A549 (cell line): ENCODE results near the gene IFT57. TPM values are rescaled to one million over a fixed set of nuclear protein-coding genes. Genes with fewer than 3 reads are reported as not detected.

Experiments used
- ATAC-seq, 2 experiments: fragments of 200-7000 bp in 1 of 2; fragments of >200 bp in 1 of 2; cut with Nextera tagmentation in 1 of 2; cut with Tn5 transposase in 1 of 2; 3 replicates each; pipeline versions ENCODE4 v1.8.0 to v1.9.1; 2018 to 2020; ENCODE audit warnings: mild to moderate bottlenecking in 1 of 2, moderate library complexity in 1 of 2
- CTCF ChIA-PET: fragments of 300-600 bp; sonication (Branson Sonifier 250); formaldehyde crosslinking; extraction: SDS; loops from one replicate; lab custom pipeline; 2021; ENCODE audit warnings: antibody characterized with exemption, inconsistent platforms; lab: Yijun Ruan, JAX
- POLR2A ChIA-PET: fragments of 350-600 bp; formaldehyde crosslinking; extraction: SDS; loops from one replicate; lab custom pipeline; 2021; ENCODE audit warnings: antibody characterized with exemption, inconsistent platforms; lab: Yijun Ruan, JAX
- DNase-seq, 2 experiments: peaks; one replicate each; pipeline versions ENCODE4 v3.0.0 to v3.0.0-alpha.2; 2011 to 2016; ENCODE audit warnings: low read depth in 1 of 2, low spot score in 1 of 2
- FAIRE-seq: peaks from 2 replicates; lab custom pipeline; 2011; peaks lifted over from hg19 to GRCh38; lab: Jason Lieb, UNC
- H3K27ac ChIP-seq, 2 experiments: fragments of >200 bp; sonication (Bioruptor Twin); formaldehyde crosslinking; 3 replicates each; pipeline ENCODE4 v1.5.1; 2016 to 2017
- H3K4me1 ChIP-seq: fragments of >200 bp; sonication (Bioruptor Twin); formaldehyde crosslinking; 3 replicates; pipeline ENCODE4 v1.6.1; 2016
- H3K4me2 ChIP-seq: fragments of >200 bp; sonication (Bioruptor Twin); formaldehyde crosslinking; 3 replicates; pipeline ENCODE4 v1.6.1; 2016
- H3K4me3 ChIP-seq: fragments of >200 bp; sonication (Bioruptor Twin); formaldehyde crosslinking; 3 replicates; pipeline ENCODE4 v1.5.1; 2016
- H3K9me3 ChIP-seq: fragments of >200 bp; sonication (Bioruptor Twin); formaldehyde crosslinking; 3 replicates; pipeline ENCODE4 v1.6.1; 2016
- CBX2 ChIP-seq: fragments of 200-600 bp; sonication (generic); IDR thresholded peaks from 2 replicates; pipeline ENCODE4 v1.6.1; 2016; ENCODE audit warnings: low read depth, mild to moderate bottlenecking, borderline replicate concordance
- CEBPB ChIP-seq, 2 experiments: fragments of >200 bp in 1 of 2; sonication (Bioruptor Twin) in 1 of 2; formaldehyde crosslinking in 1 of 2; IDR thresholded peaks; 2 replicates each; pipeline ENCODE4 v1.6.1; 2012 to 2016
- CHD2 ChIP-seq: fragments of 150-350 bp; IDR thresholded peaks from 2 replicates; pipeline ENCODE4 v1.6.1; 2014; ENCODE audit warnings: low read length; ENCODE audit not compliant: partially characterized antibody
- EHF ChIP-seq: fragments of 250-450 bp; sonication (Bioruptor Pico); IDR thresholded peaks from 2 replicates; pipeline ENCODE4 v1.5.0; 2020; ENCODE audit warnings: mild to moderate bottlenecking
- ESRRA ChIP-seq: fragments of 150-350 bp; IDR thresholded peaks from 2 replicates; pipeline ENCODE4 v1.6.1; 2014; ENCODE audit warnings: mild to moderate bottlenecking, low read length, borderline replicate concordance
- FOSB ChIP-seq: fragments of 250-450 bp; sonication (Bioruptor Pico); IDR thresholded peaks from 2 replicates; pipeline ENCODE4 v1.5.0; 2020; ENCODE audit warnings: mild to moderate bottlenecking, moderate library complexity
- FOSL2 ChIP-seq, 2 experiments: fragments of 450-650 bp in 1 of 2; fragments of >200 bp in 1 of 2; sonication (Bioruptor Twin) in 1 of 2; formaldehyde crosslinking; IDR thresholded peaks; 2 replicates each; pipeline versions ENCODE4 v1.5.0 to v1.6.1; 2016 to 2020; ENCODE audit warnings: mild to moderate bottlenecking in 1 of 2, moderate library complexity in 1 of 2
- GATA3 ChIP-seq: IDR thresholded peaks from 2 replicates; pipeline ENCODE4 v1.6.1; 2012; ENCODE audit warnings: borderline replicate concordance
- HES2 ChIP-seq: fragments of >200 bp; sonication (Bioruptor Twin); formaldehyde crosslinking; IDR thresholded peaks from 2 replicates; pipeline ENCODE4 v1.6.1; 2016
- HMGXB4 ChIP-seq: fragments of 250-450 bp; sonication (Bioruptor Pico); IDR thresholded peaks from 2 replicates; pipeline ENCODE4 v1.5.0; 2021; ENCODE audit warnings: mild to moderate bottlenecking, moderate library complexity, borderline replicate concordance
- HOXA7 ChIP-seq: fragments of 250-450 bp; sonication (Bioruptor Pico); IDR thresholded peaks from 2 replicates; pipeline ENCODE4 v1.5.0; 2020; ENCODE audit warnings: mild to moderate bottlenecking, moderate library complexity
- JUNB ChIP-seq: fragments of >200 bp; sonication (Bioruptor Twin); formaldehyde crosslinking; IDR thresholded peaks from 2 replicates; pipeline ENCODE4 v1.6.1; 2016
- KDM1A ChIP-seq: fragments of 200-600 bp; sonication (generic); IDR thresholded peaks from 2 replicates; pipeline ENCODE4 v1.6.1; 2016; ENCODE audit warnings: low read depth, mild to moderate bottlenecking
- KDM5A ChIP-seq: fragments of 200-600 bp; sonication (generic); IDR thresholded peaks from 2 replicates; pipeline ENCODE4 v1.6.1; 2016; ENCODE audit warnings: antibody characterized with exemption, mild to moderate bottlenecking
- MAFK ChIP-seq: fragments of 450-650 bp; IDR thresholded peaks from 2 replicates; pipeline ENCODE4 v1.6.1; 2014; ENCODE audit not compliant: partially characterized antibody
- MAZ ChIP-seq: fragments of 150-350 bp; IDR thresholded peaks from 2 replicates; pipeline ENCODE4 v1.6.1; 2014; ENCODE audit warnings: antibody characterized with exemption, low read depth, low read length, borderline replicate concordance
- NR3C1 ChIP-seq: fragments of >200 bp; sonication (Bioruptor Twin); formaldehyde crosslinking; IDR thresholded peaks from 3 replicates; pipeline ENCODE4 v1.6.1; 2017
- POLR2A ChIP-seq: IDR thresholded peaks from 2 replicates; pipeline ENCODE4 v1.6.1; 2012; ENCODE audit warnings: mild to moderate bottlenecking, low read length
- RARB ChIP-seq: fragments of 250-450 bp; sonication (Bioruptor Pico); IDR thresholded peaks from 2 replicates; pipeline ENCODE4 v1.8.0; 2021; ENCODE audit warnings: mild to moderate bottlenecking, moderate library complexity
- RNF2 ChIP-seq: fragments of 200-600 bp; sonication (generic); IDR thresholded peaks from 2 replicates; pipeline ENCODE4 v1.6.1; 2016; ENCODE audit warnings: low read depth, mild to moderate bottlenecking, antibody characterized with exemption, moderate library complexity, borderline replicate concordance
- SMC3 ChIP-seq: fragments of >200 bp; sonication (Bioruptor Twin); formaldehyde crosslinking; IDR thresholded peaks from 3 replicates; pipeline ENCODE4 v1.6.1; 2018; ENCODE audit warnings: inconsistent platforms
- TFCP2L1 ChIP-seq: fragments of 250-450 bp; sonication (Bioruptor Pico); IDR thresholded peaks from 2 replicates; pipeline ENCODE4 v1.5.0; 2021; ENCODE audit warnings: mild to moderate bottlenecking
- USF2 ChIP-seq: fragments of 450-650 bp; IDR thresholded peaks from 2 replicates; pipeline ENCODE4 v1.6.1; 2014; ENCODE audit warnings: antibody characterized with exemption
- WGBS: methylation state at CpG from one replicate; pipeline ENCODE4 v1.1.6; 2017; ENCODE audit errors: missing lambda C conversion rate; 5-methylcytosine and 5-hydroxymethylcytosine counted together
- polyA plus RNA-seq, 4 experiments: library from polyadenylated mRNA; depleted of rRNA in 3 of 4; stranded (reverse); fragments of >200 nt; fragmentation: RNase III in 1 of 4; extraction: RNeasy Plus Mini Kit Qiagen cat#74134 plus additional on column Dnase treatment in 1 of 4; gene quantifications; 2 replicates in 3 of 4; 3 replicates in 1 of 4; pipeline ENCODE4 v1.2.3, GENCODE V29; 2011 to 2017
- TF ChIP-seq, protein P1 (sequence below): fragments of 200-600 bp; sonication (generic); IDR thresholded peaks from 2 replicates; pipeline ENCODE4 v1.6.1; 2016; ENCODE audit warnings: antibody characterized with exemption, mild to moderate bottlenecking, moderate library complexity
- TF ChIP-seq, protein P2 (sequence below): IDR thresholded peaks from 2 replicates; pipeline ENCODE4 v1.6.1; 2012; ENCODE audit warnings: low read depth, borderline replicate concordance
- TF ChIP-seq, protein P3 (sequence below): fragments of 250-450 bp; sonication (Bioruptor Pico); IDR thresholded peaks from 2 replicates; pipeline ENCODE4 v1.5.0; 2020; ENCODE audit warnings: low read depth, mild to moderate bottlenecking, moderate library complexity

The IFT57 gene
- polyA plus RNA-seq, 2 of the 4 experiments (the other 2 are of a cell fraction) = 39.1 to 59.2 TPM

DNA sequence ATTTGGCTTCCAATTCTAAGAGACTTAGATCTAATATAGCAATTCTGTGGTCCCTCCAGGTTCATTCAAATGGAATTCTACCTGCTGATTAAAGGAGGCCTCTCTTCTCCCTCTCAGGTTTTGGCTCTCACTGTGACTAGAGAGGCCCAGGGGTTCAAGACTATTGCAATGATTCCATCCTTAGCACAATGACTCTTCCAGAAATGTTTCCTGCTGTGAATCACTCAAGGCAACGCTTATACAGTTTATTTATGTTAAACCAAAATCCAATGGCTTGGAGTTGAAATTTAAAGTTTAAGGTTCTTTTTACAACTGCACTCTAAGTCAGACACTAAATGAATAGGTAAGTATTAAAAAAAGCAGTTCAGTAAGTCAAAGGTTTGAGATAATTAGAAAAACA, 39.9 kb downstream of the IFT57 start:
- CTCF ChIA-PET = no interaction called here
- no peak for TF ChIP-seq FOSB (CRISPR knock-in tag)
- TF ChIP-seq HOXA7 = no peak
- TF ChIP-seq HES2 = no peak
- TF ChIP-seq USF2 = no peak
- TF ChIP-seq RNF2 = no peak
- TF ChIP-seq POLR2A = no peak
- no peak for TF ChIP-seq EHF (CRISPR knock-in tag)
- TF ChIP-seq ESRRA = no peak
- no peak for TF ChIP-seq CEBPB (IDR thresholded peaks at IDR 0.05)
- no peak for TF ChIP-seq RARB (CRISPR knock-in tag)
- TF ChIP-seq, protein P1, sequence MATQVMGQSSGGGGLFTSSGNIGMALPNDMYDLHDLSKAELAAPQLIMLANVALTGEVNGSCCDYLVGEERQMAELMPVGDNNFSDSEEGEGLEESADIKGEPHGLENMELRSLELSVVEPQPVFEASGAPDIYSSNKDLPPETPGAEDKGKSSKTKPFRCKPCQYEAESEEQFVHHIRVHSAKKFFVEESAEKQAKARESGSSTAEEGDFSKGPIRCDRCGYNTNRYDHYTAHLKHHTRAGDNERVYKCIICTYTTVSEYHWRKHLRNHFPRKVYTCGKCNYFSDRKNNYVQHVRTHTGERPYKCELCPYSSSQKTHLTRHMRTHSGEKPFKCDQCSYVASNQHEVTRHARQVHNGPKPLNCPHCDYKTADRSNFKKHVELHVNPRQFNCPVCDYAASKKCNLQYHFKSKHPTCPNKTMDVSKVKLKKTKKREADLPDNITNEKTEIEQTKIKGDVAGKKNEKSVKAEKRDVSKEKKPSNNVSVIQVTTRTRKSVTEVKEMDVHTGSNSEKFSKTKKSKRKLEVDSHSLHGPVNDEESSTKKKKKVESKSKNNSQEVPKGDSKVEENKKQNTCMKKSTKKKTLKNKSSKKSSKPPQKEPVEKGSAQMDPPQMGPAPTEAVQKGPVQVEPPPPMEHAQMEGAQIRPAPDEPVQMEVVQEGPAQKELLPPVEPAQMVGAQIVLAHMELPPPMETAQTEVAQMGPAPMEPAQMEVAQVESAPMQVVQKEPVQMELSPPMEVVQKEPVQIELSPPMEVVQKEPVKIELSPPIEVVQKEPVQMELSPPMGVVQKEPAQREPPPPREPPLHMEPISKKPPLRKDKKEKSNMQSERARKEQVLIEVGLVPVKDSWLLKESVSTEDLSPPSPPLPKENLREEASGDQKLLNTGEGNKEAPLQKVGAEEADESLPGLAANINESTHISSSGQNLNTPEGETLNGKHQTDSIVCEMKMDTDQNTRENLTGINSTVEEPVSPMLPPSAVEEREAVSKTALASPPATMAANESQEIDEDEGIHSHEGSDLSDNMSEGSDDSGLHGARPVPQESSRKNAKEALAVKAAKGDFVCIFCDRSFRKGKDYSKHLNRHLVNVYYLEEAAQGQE = no peak
- no peak for TF ChIP-seq JUNB
- TF ChIP-seq NR3C1 = no peak
- FAIRE-seq (no peak), ATAC-seq (no peak), DNase-seq (no peak)
- Histone ChIP-seq H3K4me3 (no peak overlapping the region), H3K4me1 (peaks cover 3% of the 10 kb centered on the region; the same call in 1 of the 3 replicates), H3K4me2 (no peak overlapping the region), H3K27ac (no peak overlapping the region), H3K9me3 (0 out of 3 replicates have a peak, but pooled peaks cover 2% of the 10 kb centered on the region)
- WGBS = 79% methylated on average over 1 of the region's 1 CpG
- POLR2A ChIA-PET = no interaction called here

DNA sequence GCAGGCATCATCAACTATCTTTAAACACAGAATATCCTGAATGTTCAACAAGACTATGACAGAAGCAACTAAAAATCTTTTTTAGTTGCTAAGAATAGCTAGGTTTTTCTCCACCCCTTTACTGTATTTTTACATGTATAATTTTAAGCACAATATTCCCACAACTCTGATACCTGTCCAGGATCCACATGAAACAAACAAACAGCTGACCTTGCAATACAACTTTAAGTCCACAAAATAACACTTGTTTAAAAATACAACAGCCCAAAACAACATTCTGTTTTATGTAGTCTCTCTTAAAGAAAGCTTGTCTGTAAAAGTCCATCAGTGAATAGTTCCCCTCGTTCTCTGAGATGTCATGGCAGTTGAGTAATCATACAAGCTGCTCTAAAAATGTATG, 41.1 kb downstream of the IFT57 start:
- 94% methylated on average over 1 of the region's 1 CpG for WGBS
- FAIRE-seq = no peak
- Histone ChIP-seq H3K9me3 (0 out of 3 replicates have a peak, but pooled peaks cover 2% of the 10 kb centered on the region), H3K4me3 (no peak overlapping the region)
- CTCF ChIA-PET = interaction anchor here (0.7 to 1.8 kb wide), 2 partner anchors 147 to 224 kb away, joined by 3 to 4 read pairs; no protein-coding TSS in a partner anchor
- no peak for ATAC-seq
- POLR2A ChIA-PET = no interaction called here
- TF ChIP-seq MAFK = peak; percentile 60
- TF ChIP-seq, protein P2, sequence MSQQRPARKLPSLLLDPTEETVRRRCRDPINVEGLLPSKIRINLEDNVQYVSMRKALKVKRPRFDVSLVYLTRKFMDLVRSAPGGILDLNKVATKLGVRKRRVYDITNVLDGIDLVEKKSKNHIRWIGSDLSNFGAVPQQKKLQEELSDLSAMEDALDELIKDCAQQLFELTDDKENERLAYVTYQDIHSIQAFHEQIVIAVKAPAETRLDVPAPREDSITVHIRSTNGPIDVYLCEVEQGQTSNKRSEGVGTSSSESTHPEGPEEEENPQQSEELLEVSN = no peak
- TF ChIP-seq, protein P3, sequence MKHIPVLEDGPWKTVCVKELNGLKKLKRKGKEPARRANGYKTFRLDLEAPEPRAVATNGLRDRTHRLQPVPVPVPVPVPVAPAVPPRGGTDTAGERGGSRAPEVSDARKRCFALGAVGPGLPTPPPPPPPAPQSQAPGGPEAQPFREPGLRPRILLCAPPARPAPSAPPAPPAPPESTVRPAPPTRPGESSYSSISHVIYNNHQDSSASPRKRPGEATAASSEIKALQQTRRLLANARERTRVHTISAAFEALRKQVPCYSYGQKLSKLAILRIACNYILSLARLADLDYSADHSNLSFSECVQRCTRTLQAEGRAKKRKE = no peak
- TF ChIP-seq, all 56 proteins: peak for 1
- no peak for DNase-seq
- Histone ChIP-seq H3K4me1 (peaks cover 3% of the 10 kb centered on the region; the same call in 1 of the 3 replicates), H3K27ac (no peak overlapping the region), H3K4me2 (no peak overlapping the region)

- no peak for FAIRE-seq
- no peak overlapping the region for H3K4me2 ChIP-seq
- WGBS = 36% methylated on average over 1 of the region's 1 CpG
- H3K9me3 ChIP-seq = no peaks in the 10 kb centered on the region
- ChIA-PET CTCF (interaction anchor here (1.8 kb wide), 1 partner anchor 225 kb away, joined by 4 read pairs; no protein-coding TSS in a partner anchor), POLR2A (no interaction called here)
- ATAC-seq = no peak
- H3K27ac ChIP-seq = no peak overlapping the region
- no peak overlapping the region for H3K4me3 ChIP-seq
- peaks cover 3% of the 10 kb centered on the region; the same call in 1 of the 3 replicates for H3K4me1 ChIP-seq
- DNase-seq = no peak
- TF ChIP-seq GATA3 = no peak
- no peak for TF ChIP-seq HMGXB4 (CRISPR knock-in tag)
- TF ChIP-seq CBX2 = no peak
- TF ChIP-seq FOSL2 (IDR thresholded peaks at IDR 0.05) = no peak
- no peak for TF ChIP-seq FOSL2 (CRISPR knock-in tag; IDR thresholded peaks at IDR 0.05)
- no peak for TF ChIP-seq KDM5A
- TF ChIP-seq EHF (CRISPR knock-in tag) = no peak
- no peak for TF ChIP-seq MAZ
- no peak for TF ChIP-seq CHD2
- no peak for TF ChIP-seq FOSB (CRISPR knock-in tag)
- no peak for TF ChIP-seq HES2
- TF ChIP-seq CEBPB (IDR thresholded peaks at IDR 0.05) = no peak
- no peak for TF ChIP-seq HOXA7
- no peak for TF ChIP-seq SMC3
- TF ChIP-seq TFCP2L1 (CRISPR knock-in tag) = no peak
- TF ChIP-seq KDM1A = no peak
Observed at GRCh38 chr3:108180194-108180593, 42.0 kb downstream of the IFT57 start.
